Lower lobe of right lung (tissue), 2 donors: ENCODE results near the gene UNC5C. TPM values are rescaled to one million over a fixed set of nuclear protein-coding genes. Genes with fewer than 3 reads are reported as not detected.

ENCODE experiments used
- ATAC-seq, 2 donors: fragments of 200-7000 bp; cut with Tn5 transposase; one replicate each; pipeline ENCODE4 v1.9.1; 2020 to 2022; ENCODE audit warnings: mild to moderate bottlenecking in 2 of 2, moderate library complexity in 2 of 2
- DNase-seq: peaks from one replicate; pipeline ENCODE4 v3.0.0-alpha.2; 2020
- H3K27ac ChIP-seq: fragments of 200-600 bp; one replicate; pipeline ENCODE4 v1.8.0; 2022
- H3K27me3 ChIP-seq: fragments of 200-600 bp; one replicate; pipeline ENCODE4 v1.8.0; 2022; ENCODE audit warnings: low read depth
- H3K36me3 ChIP-seq: fragments of 200-600 bp; one replicate; pipeline ENCODE4 v1.8.0; 2022; ENCODE audit warnings: mild to moderate bottlenecking
- H3K4me1 ChIP-seq: fragments of 200-600 bp; one replicate; pipeline ENCODE4 v1.8.0; 2022
- H3K4me3 ChIP-seq: fragments of 200-600 bp; one replicate; pipeline ENCODE4 v1.8.0; 2022; ENCODE audit warnings: mild to moderate bottlenecking
- H3K9me3 ChIP-seq: fragments of 200-600 bp; one replicate; pipeline ENCODE4 v1.8.0; 2022
- CTCF ChIP-seq: fragments of 200-600 bp; IDR thresholded peaks from one replicate; pipeline ENCODE4 v1.8.0; 2022; ENCODE audit warnings: antibody characterized with exemption, mild to moderate bottlenecking
- intact Hi-C: fragments of 100-400 bp; cut with DNase I; formaldehyde crosslinking; loops from one replicate; pipeline ENCODE4 v1.11.0; 2022
- total RNA-seq: library from RNA; stranded (reverse); fragmentation: NEBNext Ultra II Directional; extraction: Animal tissue kit (Norgen Biotek cat#: 25700); gene quantifications from one replicate; pipeline ENCODE4 v1.2.1, GENCODE V29; 2021
- donor health status: DM: no; HTN: yes; CAD: no; lungs with severe emphysema.

The UNC5C gene
- total RNA-seq, 1 donor from 2014 or later = 5.1 TPM

GRCh38 chr4:95535180-95535579 lies 13.6 kb downstream of the UNC5C start:
- Histone ChIP-seq H3K4me3 (no peak overlapping the region), H3K9me3 (no peaks in the 10 kb centered on the region), H3K4me1 (no peaks in the 10 kb centered on the region), H3K36me3 (no peaks in the 10 kb centered on the region), H3K27me3 (no peaks in the 10 kb centered on the region), H3K27ac (no peak overlapping the region)
- DNase-seq = no peak
- intact Hi-C loops = no loop called here
- no peak for TF ChIP-seq CTCF
- no peak for ATAC-seq

- Histone ChIP-seq H3K27ac (no peak overlapping the region), H3K9me3 (no peaks in the 10 kb centered on the region), H3K4me1 (no peaks in the 10 kb centered on the region), H3K4me3 (no peak overlapping the region), H3K27me3 (no peaks in the 10 kb centered on the region), H3K36me3 (no peaks in the 10 kb centered on the region)
- no peak for DNase-seq
- no peak for ATAC-seq
- TF ChIP-seq CTCF = no peak
- intact Hi-C loops = no loop called here
Measured at GRCh38 chr4:95534032-95534431, 14.7 kb downstream of the UNC5C start.

- Histone ChIP-seq H3K9me3 (no peaks in the 10 kb centered on the region), H3K4me3 (no peak overlapping the region), H3K27me3 (no peaks in the 10 kb centered on the region), H3K27ac (no peak overlapping the region), H3K4me1 (no peaks in the 10 kb centered on the region), H3K36me3 (no peaks in the 10 kb centered on the region)
- no peak for ATAC-seq
- intact Hi-C loops = no loop called here
- TF ChIP-seq CTCF = no peak
- no peak for DNase-seq
Measured at GRCh38 chr4:95533254-95533653, 15.5 kb downstream of the UNC5C start.

GRCh38 chr4:95532305-95532704 lies 16.5 kb downstream of the UNC5C start:
- intact Hi-C loops = no loop called here
- H3K9me3 ChIP-seq = no peaks in the 10 kb centered on the region
- ATAC-seq (no peak), DNase-seq (no peak)
- H3K27me3 ChIP-seq = no peaks in the 10 kb centered on the region
- TF ChIP-seq CTCF = no peak
- no peaks in the 10 kb centered on the region for H3K4me1 ChIP-seq
- H3K4me3 ChIP-seq = no peak overlapping the region
- H3K27ac ChIP-seq = no peak overlapping the region
- H3K36me3 ChIP-seq = no peaks in the 10 kb centered on the region

GRCh38 chr4:95531141-95531540 lies 17.6 kb downstream of the UNC5C start:
- no peak for TF ChIP-seq CTCF
- no peaks in the 10 kb centered on the region for H3K36me3 ChIP-seq
- ATAC-seq = no peak
- intact Hi-C loops = no loop called here
- DNase-seq = no peak
- no peak overlapping the region for H3K4me3 ChIP-seq
- no peaks in the 10 kb centered on the region for H3K27me3 ChIP-seq
- no peaks in the 10 kb centered on the region for H3K9me3 ChIP-seq
- no peak overlapping the region for H3K27ac ChIP-seq
- H3K4me1 ChIP-seq = no peaks in the 10 kb centered on the region

GRCh38 chr4:95529946-95530345 lies 18.8 kb downstream of the UNC5C start:
- DNase-seq (no peak), ATAC-seq (no peak)
- H3K36me3 ChIP-seq = no peaks in the 10 kb centered on the region
- no peak for TF ChIP-seq CTCF
- H3K9me3 ChIP-seq = no peaks in the 10 kb centered on the region
- no peaks in the 10 kb centered on the region for H3K4me1 ChIP-seq
- H3K27ac ChIP-seq = no peak overlapping the region
- no peaks in the 10 kb centered on the region for H3K27me3 ChIP-seq
- intact Hi-C loops = no loop called here
- no peak overlapping the region for H3K4me3 ChIP-seq
